OCI-LY7 (cell line): Measurements from ENCODE around the gene LSAMP.

Source experiments
- CTCF ChIP-seq: fragments of 200-600 bp; sonication (generic); conservative IDR thresholded peaks from 2 replicates; pipeline ENCODE4 v1.5.1; 2014; ENCODE audit warnings: mild to moderate bottlenecking, antibody characterized with exemption, low read length, moderate library complexity, mixed read lengths
- EZH2phosphoT487 ChIP-seq: fragments of 200-600 bp; sonication (generic); IDR thresholded peaks from 2 replicates; pipeline ENCODE4 v1.6.1; 2018; ENCODE audit warnings: low read depth, borderline replicate concordance, mild to moderate bottlenecking, mixed run types, antibody characterized with exemption, low read length, moderate library complexity, mixed read lengths

GRCh38 chr3:115831864-115832263, 613.4 kb downstream of the LSAMP start:
- TF ChIP-seq CTCF = no peak
- TF ChIP-seq EZH2phosphoT487 = no peak
